HCT116 (cell line): ENCODE measurements around the gene DCAF6. TPM values are rescaled to one million over a fixed set of nuclear protein-coding genes. Genes with fewer than 3 reads are reported as not detected.
A peak's percentile ranks its signal among the peaks of the same experiment; 100 is the strongest.

ENCODE experiments used
- ATAC-seq: fragments of 200-7000 bp; cut with Tn5 transposase; 2 replicates; pipeline ENCODE4 v1.9.1; 2020; ENCODE audit warnings: mild to moderate bottlenecking, moderate library complexity
- BruUV-seq: library from RNA; stranded (reverse); fragments of 400-500 nt; replicated peaks from 2 replicates; lab custom pipeline; 2021; lab: Mats Ljungman, UMichigan
- CTCF ChIA-PET: fragments of 300-600 bp; sonication (Branson Sonifier 250); formaldehyde crosslinking; loops from one replicate; lab custom pipeline; 2021; ENCODE audit warnings: antibody characterized with exemption; lab: Charles Lee
- POLR2A ChIA-PET: fragments of 300-600, 350-600 bp; sonication (Branson Sonifier 250); formaldehyde crosslinking; loops from one replicate; lab custom pipeline; 2021; ENCODE audit warnings: antibody characterized with exemption; lab: Charles Lee
- RAD21 ChIA-PET, 2 experiments: fragments of 300-600 bp; sonication (Branson Sonifier 250); formaldehyde crosslinking; loops; one replicate each; lab custom pipeline; 2023; ENCODE audit warnings: low total read pairs in 2 of 2; ENCODE audit not compliant: uncharacterized antibody in 2 of 2, unreplicated experiment in 2 of 2, low non-redundant PET in 1 of 2; lab: Charles Lee
- DNase-seq: peaks from one replicate; pipeline ENCODE4 v3.0.0-alpha.2; 2010; ENCODE audit warnings: low read depth, low spot score
- H2AFZ ChIP-seq: fragments of 200-600 bp; shearing (Covaris generic), sonication (generic); 2 replicates; pipeline ENCODE4 v1.6.1; 2017; ENCODE audit warnings: low read depth, mixed run types, mixed read lengths, antibody characterized with exemption, low read length; ENCODE audit not compliant: poor library complexity, severe bottlenecking
- H3K27ac ChIP-seq: 2 replicates; pipeline ENCODE4 v1.5.1; 2012; ENCODE audit warnings: low read depth, low read length
- H3K27me3 ChIP-seq: fragments of 200-600 bp; sonication (generic); 2 replicates; pipeline ENCODE4 v1.6.1; 2016; ENCODE audit warnings: mixed run types, low read length, mixed read lengths; ENCODE audit not compliant: insufficient read depth
- H3K36me3 ChIP-seq, 2 experiments: fragments of 200-500 bp in 1 of 2; fragments of 200-600 bp in 1 of 2; sonication (Bioruptor generic) in 1 of 2; sonication (generic) in 1 of 2; 2 replicates each; pipeline versions ENCODE4 v1.5.1 to v1.6.1; 2014 to 2016; ENCODE audit warnings: low read length in 2 of 2, inconsistent platforms in 1 of 2, mixed read lengths in 1 of 2, mixed run types in 1 of 2; ENCODE audit not compliant: insufficient read depth in 2 of 2, control insufficient read depth in 1 of 2
- H3K4me1 ChIP-seq, 2 experiments: fragments of 200-600 bp in 1 of 2; sonication (generic) in 1 of 2; 2 replicates each; pipeline versions ENCODE4 v1.5.1 to v1.6.1; 2012 to 2017; ENCODE audit warnings: low read length in 2 of 2, inconsistent platforms in 1 of 2, mild to moderate bottlenecking in 1 of 2, mixed read lengths in 1 of 2, mixed run types in 1 of 2, moderate library complexity in 1 of 2; ENCODE audit not compliant: insufficient read depth in 2 of 2, control insufficient read depth in 1 of 2
- H3K4me2 ChIP-seq: fragments of 200-600 bp; sonication (generic); 2 replicates; pipeline ENCODE4 v1.6.1; 2017; ENCODE audit warnings: mixed run types, low read length, mixed read lengths
- H3K4me3 ChIP-seq, 2 experiments: fragments of 200-600 bp in 1 of 2; sonication (generic) in 1 of 2; replicated peaks in 1 of 2; 2 replicates each; pipeline ENCODE4 v1.5.1; 2011 to 2016; ENCODE audit warnings: low read length in 2 of 2, control low read depth in 1 of 2, low read depth in 1 of 2, mild to moderate bottlenecking in 1 of 2, mixed read lengths in 1 of 2, mixed run types in 1 of 2
- H3K79me2 ChIP-seq: fragments of 200-600 bp; sonication (generic); 2 replicates; pipeline ENCODE4 v1.6.1; 2017; ENCODE audit warnings: mild to moderate bottlenecking, mixed run types, low read length, moderate library complexity, mixed read lengths; ENCODE audit not compliant: insufficient read depth
- H3K9ac ChIP-seq: fragments of 200-600 bp; sonication (generic); 2 replicates; pipeline ENCODE4 v1.6.1; 2016; ENCODE audit warnings: low read length, mixed read lengths
- H3K9me2 ChIP-seq: fragments of 200-600 bp; sonication (generic), shearing (Covaris generic); 2 replicates; pipeline ENCODE4 v1.6.1; 2017; ENCODE audit warnings: mixed run types, mild to moderate bottlenecking, moderate library complexity; ENCODE audit not compliant: insufficient read depth
- H3K9me3 ChIP-seq, 2 experiments: fragments of 200-500 bp in 1 of 2; fragments of 200-600 bp in 1 of 2; sonication (Bioruptor generic) in 1 of 2; sonication (generic) in 1 of 2; 2 replicates each; pipeline ENCODE4 v1.6.1; 2014 to 2017; ENCODE audit warnings: low read length in 2 of 2, mixed read lengths in 2 of 2, inconsistent platforms in 1 of 2, low read depth in 1 of 2, mild to moderate bottlenecking in 1 of 2, mixed run types in 1 of 2, moderate library complexity in 1 of 2; ENCODE audit not compliant: control insufficient read depth in 1 of 2, insufficient read depth in 1 of 2
- H4K20me1 ChIP-seq: fragments of 200-600 bp; sonication (generic), shearing (Covaris generic); 2 replicates; pipeline ENCODE4 v1.6.1; 2017; ENCODE audit warnings: mixed run types, mild to moderate bottlenecking, moderate library complexity; ENCODE audit not compliant: insufficient read depth
- EGR1 ChIP-seq: IDR thresholded peaks from 2 replicates; pipeline ENCODE4 v1.6.1; 2012; ENCODE audit warnings: low read depth
- ELF1 ChIP-seq: IDR thresholded peaks from 2 replicates; pipeline ENCODE4 v1.6.1; 2012; ENCODE audit warnings: low read depth, borderline replicate concordance
- EZH2 ChIP-seq: fragments of 200-600 bp; sonication (generic); IDR thresholded peaks from 2 replicates; pipeline ENCODE4 v1.6.1; 2017; ENCODE audit warnings: antibody characterized with exemption, mixed run types
- EZH2phosphoT487 ChIP-seq: fragments of 200-600 bp; IDR thresholded peaks from 2 replicates; pipeline ENCODE4 v1.6.1; 2018; ENCODE audit warnings: antibody characterized with exemption, borderline replicate concordance
- JUND ChIP-seq: IDR thresholded peaks from 2 replicates; pipeline ENCODE4 v1.6.1; 2012
- POLR2A ChIP-seq: IDR thresholded peaks from 2 replicates; pipeline ENCODE4 v1.7.0; 2011; ENCODE audit warnings: borderline replicate concordance; ENCODE audit not compliant: insufficient read depth, insufficient read length; ENCODE audit errors: extremely low read depth
- POLR2AphosphoS5 ChIP-seq: IDR thresholded peaks from 2 replicates; pipeline ENCODE4 v1.6.1; 2011; ENCODE audit warnings: mild to moderate bottlenecking, low read depth, low read length, moderate library complexity
- SIN3A ChIP-seq: IDR thresholded peaks from 2 replicates; pipeline ENCODE4 v1.6.1; 2012; ENCODE audit warnings: low read depth
- TCF7L2 ChIP-seq: IDR thresholded peaks from 2 replicates; pipeline ENCODE4 v1.7.0; 2011; ENCODE audit warnings: borderline replicate concordance, inconsistent platforms; ENCODE audit not compliant: insufficient read depth, insufficient read length; ENCODE audit errors: extremely low read depth
- ZFX ChIP-seq: fragments of 450-650 bp; IDR thresholded peaks from 2 replicates; pipeline ENCODE4 v1.6.1; 2017
- intact Hi-C: fragments of 100-400 bp; cut with micrococcal nuclease; formaldehyde crosslinking; loops from 2 replicates; pipeline ENCODE4 v1.10.0; 2022
- total RNA-seq: library from RNA; stranded (reverse); gene quantifications from one replicate; pipeline ENCODE4 v1.2.1, GENCODE V29; 2021; ENCODE audit not compliant: unreplicated experiment
- TF ChIP-seq, protein P1 (sequence below): IDR thresholded peaks from 2 replicates; pipeline ENCODE4 v1.6.1; 2012

The DCAF6 gene
- total RNA-seq, 1 experiment from 2014 or later, result 34.2 TPM

DNA sequence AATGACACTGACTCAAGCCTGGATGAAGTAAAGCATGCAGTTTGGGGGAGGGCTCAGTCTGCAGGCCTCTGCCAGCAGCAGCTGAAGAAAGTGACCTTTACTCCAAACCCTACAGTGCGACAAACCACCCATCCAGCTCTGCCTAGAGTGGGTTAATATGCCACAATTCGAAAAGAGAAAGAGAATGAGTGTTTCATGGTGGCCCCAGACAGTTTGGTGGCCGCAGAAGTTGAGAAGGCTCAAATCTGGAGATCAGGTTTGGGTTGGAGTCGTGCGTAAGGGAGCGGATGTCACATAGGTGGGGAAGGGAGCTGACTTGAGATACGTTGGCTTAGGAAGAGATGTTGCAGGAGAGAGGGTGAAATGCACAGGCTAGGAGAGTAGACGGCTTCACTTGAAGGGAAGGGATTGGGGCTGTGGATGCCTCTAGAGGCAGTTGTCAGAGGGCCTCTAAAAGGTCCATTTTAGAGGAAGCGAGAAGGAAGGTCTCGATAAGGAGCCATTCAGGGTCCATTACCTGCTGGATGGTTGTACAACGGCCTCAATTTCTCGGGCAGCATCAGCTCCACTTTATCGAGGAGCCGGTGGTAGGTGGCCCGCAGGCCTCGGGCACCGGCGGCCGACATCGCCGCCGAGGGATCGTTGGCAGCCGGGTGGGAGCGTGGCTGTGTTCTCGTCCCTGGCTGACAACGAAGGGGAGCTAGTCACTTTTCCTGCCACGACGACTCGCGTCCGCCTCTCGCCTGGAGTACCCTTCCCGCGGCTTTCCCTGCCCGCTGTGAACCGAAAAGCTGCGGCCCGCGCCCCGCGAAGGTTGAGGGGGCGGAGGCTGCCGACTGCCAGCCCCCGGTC is 1.0 kb upstream of the DCAF6 start:
- Histone ChIP-seq H3K4me1 (peaks cover 10 to 24% of the 10 kb centered on the region in 2 experiments; a peak in 3 of 4 replicates), H3K79me2 (peaks cover 57% of the 10 kb centered on the region), H3K4me2 (peak overlapping the region; percentile 94), H3K27me3 (no peaks in the 10 kb centered on the region), H3K4me3 (peak overlapping the region; percentile 79 to 87), H3K9ac (peak overlapping the region; percentile 86), H2AFZ (no peak overlapping the region), H3K27ac (peak overlapping the region; percentile 48), H3K9me2 (no peaks in the 10 kb centered on the region), H3K9me3 (no peaks in the 10 kb centered on the region), H4K20me1 (no peaks in the 10 kb centered on the region), H3K36me3 (no peaks in the 10 kb centered on the region)
- intact Hi-C loops, result loop anchor here (2.0 kb wide), 1 partner anchor 221 kb away; no protein-coding TSS in a partner anchor
- ATAC-seq (peak; percentile 22), DNase-seq (no peak)
- ChIA-PET CTCF (interaction anchor here (1.0 to 2.6 kb wide), 2 partner anchors 147 to 151 kb away, joined by 3 to 9 read pairs; no protein-coding TSS in a partner anchor), RAD21 (no interaction called here), POLR2A (interaction anchor here (0.8 to 1.7 kb wide), 5 partner anchors 11 to 219 kb away, joined by 3 to 6 read pairs (median 4); no protein-coding TSS in a partner anchor)
- no peak for TF ChIP-seq ELF1
- TF ChIP-seq, protein P1, sequence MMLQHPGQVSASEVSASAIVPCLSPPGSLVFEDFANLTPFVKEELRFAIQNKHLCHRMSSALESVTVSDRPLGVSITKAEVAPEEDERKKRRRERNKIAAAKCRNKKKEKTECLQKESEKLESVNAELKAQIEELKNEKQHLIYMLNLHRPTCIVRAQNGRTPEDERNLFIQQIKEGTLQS, result no peak
- peak; percentile 71; the same call in 1 of the 2 replicates for TF ChIP-seq POLR2AphosphoS5
- TF ChIP-seq SIN3A, result peak; percentile 81; the same call in 1 of the 2 replicates
- no peak for TF ChIP-seq TCF7L2
- TF ChIP-seq ZFX, result 0 out of 2 replicates have a peak, but pooled peaks have one; percentile 7
- TF ChIP-seq EZH2phosphoT487, result no peak
- no peak for TF ChIP-seq JUND
- peak; percentile 29 for TF ChIP-seq POLR2A
- peak; percentile 95 for TF ChIP-seq EGR1
- no peak for TF ChIP-seq EZH2
- TSS peak; percentile 53 for BruUV-seq
